Gastrocnemius medialis (tissue), 4 donors: Measurements from ENCODE around the gene ZSWIM7.

Source experiments
- POLR2A ChIP-seq, 2 donors: fragments of 450-650 bp; IDR thresholded peaks; one replicate each; pipeline ENCODE4 v1.6.1; 2017; ENCODE audit warnings: antibody characterized with exemption in 2 of 2, mild to moderate bottlenecking in 2 of 2, moderate library complexity in 2 of 2
- TF ChIP-seq, protein P1 (sequence below), 5 experiments: fragments of 450-650 bp in 3 of 5; fragments of 200-600 bp in 2 of 5; sonication (generic) in 2 of 5; IDR thresholded peaks in 4 of 5; conservative IDR thresholded peaks in 1 of 5; 1 replicate in 4 of 5; 2 replicates in 1 of 5; pipeline ENCODE4 v1.5.1; 2016 to 2019; ENCODE audit warnings: antibody characterized with exemption in 5 of 5, mild to moderate bottlenecking in 3 of 5, moderate library complexity in 3 of 5

DNA sequence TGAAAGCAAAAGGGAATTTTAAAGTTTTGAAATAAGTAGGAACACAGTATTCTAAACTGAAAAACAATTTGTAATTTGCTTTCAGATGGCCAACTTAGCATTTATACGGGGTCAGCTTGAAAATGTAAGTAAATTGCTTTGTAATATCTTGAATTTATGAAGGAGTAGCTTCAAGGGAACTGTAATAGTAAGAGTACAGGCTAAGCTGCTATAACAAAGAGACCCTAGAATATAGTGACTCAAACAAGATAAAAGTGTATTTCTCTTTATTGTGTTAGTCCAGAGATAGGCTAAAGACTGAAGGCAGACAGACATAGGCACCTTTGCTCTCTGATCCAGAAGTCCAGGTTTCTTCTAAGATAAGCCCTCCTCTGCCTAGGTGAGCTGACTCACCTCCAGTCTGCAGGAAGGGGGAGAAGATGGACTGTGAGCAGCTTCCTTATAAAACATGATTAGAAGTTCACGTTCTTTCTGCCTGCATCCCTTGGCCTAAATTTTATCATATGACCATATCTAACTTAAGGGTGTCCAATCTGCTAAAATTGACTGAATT lies 3.3 kb upstream of the ZSWIM7 start:
- TF ChIP-seq, protein P1, sequence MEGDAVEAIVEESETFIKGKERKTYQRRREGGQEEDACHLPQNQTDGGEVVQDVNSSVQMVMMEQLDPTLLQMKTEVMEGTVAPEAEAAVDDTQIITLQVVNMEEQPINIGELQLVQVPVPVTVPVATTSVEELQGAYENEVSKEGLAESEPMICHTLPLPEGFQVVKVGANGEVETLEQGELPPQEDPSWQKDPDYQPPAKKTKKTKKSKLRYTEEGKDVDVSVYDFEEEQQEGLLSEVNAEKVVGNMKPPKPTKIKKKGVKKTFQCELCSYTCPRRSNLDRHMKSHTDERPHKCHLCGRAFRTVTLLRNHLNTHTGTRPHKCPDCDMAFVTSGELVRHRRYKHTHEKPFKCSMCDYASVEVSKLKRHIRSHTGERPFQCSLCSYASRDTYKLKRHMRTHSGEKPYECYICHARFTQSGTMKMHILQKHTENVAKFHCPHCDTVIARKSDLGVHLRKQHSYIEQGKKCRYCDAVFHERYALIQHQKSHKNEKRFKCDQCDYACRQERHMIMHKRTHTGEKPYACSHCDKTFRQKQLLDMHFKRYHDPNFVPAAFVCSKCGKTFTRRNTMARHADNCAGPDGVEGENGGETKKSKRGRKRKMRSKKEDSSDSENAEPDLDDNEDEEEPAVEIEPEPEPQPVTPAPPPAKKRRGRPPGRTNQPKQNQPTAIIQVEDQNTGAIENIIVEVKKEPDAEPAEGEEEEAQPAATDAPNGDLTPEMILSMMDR (IDR thresholded peaks at IDR 0.05 in 4 of 5, conservative IDR thresholded peaks at IDR 0.05 in 1 of 5), result no peak
- TF ChIP-seq POLR2A (IDR thresholded peaks at IDR 0.05), result no peak
